ENCODE measurements around the gene ZGRF1.

DNA sequence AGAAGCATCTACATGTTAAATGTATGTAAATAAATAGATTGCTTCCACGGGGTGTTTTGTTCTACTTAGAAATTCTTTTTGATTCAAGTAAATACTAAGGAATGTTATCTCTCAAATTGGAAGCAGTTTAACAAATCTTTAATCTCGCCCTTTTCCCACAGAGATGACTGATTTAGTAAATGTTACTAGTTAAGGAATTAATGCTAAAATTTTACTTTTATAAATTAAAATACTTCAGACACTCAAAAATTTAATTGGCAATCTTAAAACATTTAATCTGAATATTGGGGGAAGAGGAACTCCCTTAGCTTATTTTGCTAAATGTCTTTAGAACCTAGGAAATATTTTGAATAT, 12.3 kb upstream of the ZGRF1 start:
- TF ChIP-seq EZH2 (IDR thresholded peaks at IDR 0.05; ENCODE audit: insufficient read depth, poor library complexity, severe bottlenecking) (no peak), EZH2phosphoT487 (IDR thresholded peaks at IDR 0.05; ENCODE audit: insufficient read depth, low read depth) (no peak)
